GM23338 (cell line): ENCODE data around the gene ZNF397. TPM values are rescaled to one million over a fixed set of nuclear protein-coding genes. Genes with fewer than 3 reads are reported as not detected.

ENCODE experiments used
- ATAC-seq: fragments of 200-7000 bp; cut with Tn5 transposase; 3 replicates; pipeline ENCODE4 v1.9.1; 2020
- DNase-seq: peaks from one replicate; pipeline ENCODE4 v3.0.0-alpha.2; 2015; ENCODE audit warnings: low spot score
- H2AFZ ChIP-seq: fragments of 200-600 bp; sonication (generic); 2 replicates; pipeline ENCODE4 v1.8.0; 2016; ENCODE audit warnings: antibody characterized with exemption, mild to moderate bottlenecking, moderate library complexity
- H3F3A ChIP-seq: fragments of 200-600 bp; sonication (generic); replicated peaks from 2 replicates; pipeline ENCODE4 v1.8.0; 2017; ENCODE audit warnings: antibody characterized with exemption, mixed run types, low read depth
- H3K27ac ChIP-seq: fragments of 200-600 bp; sonication (generic); 2 replicates; pipeline ENCODE4 v1.6.1; 2016; ENCODE audit warnings: low read depth
- H3K27me3 ChIP-seq: fragments of 200-600 bp; sonication (generic); 2 replicates; pipeline ENCODE4 v1.8.0; 2016; ENCODE audit warnings: mild to moderate bottlenecking, mixed run types, moderate library complexity; ENCODE audit not compliant: insufficient read depth
- H3K36me3 ChIP-seq: fragments of 200-600 bp; sonication (generic); 2 replicates; pipeline ENCODE4 v1.8.0; 2016; ENCODE audit warnings: mild to moderate bottlenecking; ENCODE audit not compliant: insufficient read depth
- H3K4me1 ChIP-seq: fragments of 200-600 bp; sonication (generic); 2 replicates; pipeline ENCODE4 v1.8.0; 2016; ENCODE audit warnings: mild to moderate bottlenecking, moderate library complexity; ENCODE audit not compliant: insufficient read depth
- H3K4me2 ChIP-seq: fragments of 200-600 bp; sonication (generic); 2 replicates; pipeline ENCODE4 v1.7.1; 2017; ENCODE audit warnings: mixed run types
- H3K4me3 ChIP-seq: fragments of 200-600 bp; sonication (generic); 2 replicates; pipeline ENCODE4 v1.6.1; 2016; ENCODE audit warnings: mixed run types
- H3K79me2 ChIP-seq: fragments of 200-600 bp; sonication (generic); replicated peaks from 2 replicates; pipeline ENCODE4 v1.8.0; 2017; ENCODE audit warnings: mild to moderate bottlenecking; ENCODE audit not compliant: insufficient read depth
- H3K9me2 ChIP-seq: fragments of 200-600 bp; sonication (generic); 2 replicates; pipeline ENCODE4 v1.8.0; 2017; ENCODE audit not compliant: insufficient read depth
- H4K20me1 ChIP-seq: fragments of 200-600 bp; sonication (generic); replicated peaks from 2 replicates; pipeline ENCODE4 v1.8.0; 2017; ENCODE audit warnings: mild to moderate bottlenecking; ENCODE audit not compliant: insufficient read depth
- H3K27ac Mint-ChIP-seq: 2 replicates; pipeline ENCODE4 v1.8.0; 2020; ENCODE audit warnings: inconsistent platforms, mild to moderate bottlenecking, moderate library complexity, mixed read lengths
- H3K27me3 Mint-ChIP-seq: 3 replicates; pipeline ENCODE4 v1.8.0; 2022; ENCODE audit warnings: low read depth, mild to moderate bottlenecking, moderate library complexity, mixed read lengths, inconsistent platforms; ENCODE audit not compliant: insufficient read depth, poor library complexity
- H3K36me3 Mint-ChIP-seq: 3 replicates; pipeline ENCODE4 v1.8.0; 2021; ENCODE audit warnings: low read depth, mild to moderate bottlenecking, inconsistent platforms, moderate library complexity, mixed read lengths
- H3K4me1 Mint-ChIP-seq: 3 replicates; pipeline ENCODE4 v1.8.0; 2020; ENCODE audit warnings: mild to moderate bottlenecking, inconsistent platforms, mixed read lengths
- H3K4me3 Mint-ChIP-seq: 3 replicates; pipeline ENCODE4 v1.8.0; 2021; ENCODE audit warnings: moderate library complexity, mild to moderate bottlenecking, inconsistent platforms, mixed read lengths
- H3K9me3 Mint-ChIP-seq: 3 replicates; pipeline ENCODE4 v1.8.0; 2020; ENCODE audit warnings: moderate library complexity, mild to moderate bottlenecking, inconsistent platforms, mixed read lengths
- CREB1 ChIP-seq: fragments of 250-450 bp; sonication (Bioruptor Pico); IDR thresholded peaks from 2 replicates; pipeline ENCODE4 v1.5.0; 2020; ENCODE audit warnings: low read depth, mild to moderate bottlenecking, moderate library complexity
- EZH2 ChIP-seq: fragments of 200-600 bp; sonication (generic); IDR thresholded peaks from one replicate; pipeline ENCODE4 v1.8.0; 2017; ENCODE audit warnings: antibody characterized with exemption, mild to moderate bottlenecking, low read depth; ENCODE audit not compliant: unreplicated experiment
- EZH2phosphoT487 ChIP-seq: fragments of 200-600 bp; sonication (generic); IDR thresholded peaks from one replicate; pipeline ENCODE4 v1.8.1; 2018; ENCODE audit warnings: antibody characterized with exemption; ENCODE audit not compliant: unreplicated experiment
- JUNB ChIP-seq: IDR thresholded peaks from one replicate; pipeline ENCODE4 v1.6.1; 2016; ENCODE audit warnings: antibody characterized with exemption; ENCODE audit not compliant: unreplicated experiment
- NANOG ChIP-seq: IDR thresholded peaks from 2 replicates; pipeline ENCODE4 v1.6.1; 2016; ENCODE audit warnings: antibody characterized with exemption, borderline replicate concordance
- POLR2AphosphoS5 ChIP-seq: IDR thresholded peaks from 2 replicates; pipeline ENCODE4 v1.6.1; 2016; ENCODE audit warnings: antibody characterized with exemption, low read depth
- REST ChIP-seq: IDR thresholded peaks from one replicate; pipeline ENCODE4 v1.6.1; 2018; ENCODE audit warnings: antibody characterized with exemption; ENCODE audit not compliant: unreplicated experiment
- STAT1 ChIP-seq: IDR thresholded peaks from one replicate; pipeline ENCODE4 v1.6.1; 2016; ENCODE audit warnings: antibody characterized with exemption; ENCODE audit not compliant: unreplicated experiment
- ZNF114 ChIP-seq: fragments of 250-450 bp; sonication (Bioruptor Pico); IDR thresholded peaks from 2 replicates; pipeline ENCODE4 v1.5.0; 2020; ENCODE audit warnings: mild to moderate bottlenecking, moderate library complexity
- ZNF331 ChIP-seq: fragments of 250-450 bp; sonication (Bioruptor Pico); IDR thresholded peaks from 2 replicates; pipeline ENCODE4 v1.5.0; 2020; ENCODE audit warnings: low read depth, mild to moderate bottlenecking, moderate library complexity
- polyA plus RNA-seq: library from polyadenylated mRNA; unstranded; fragments of >200 nt; fragmentation: Nextera tagmentation; extraction: Ambion mirVana; gene quantifications from 2 replicates; pipeline ENCODE4 v1.2.1, GENCODE V29; 2016
- total RNA-seq: library from RNA; depleted of rRNA; stranded (reverse); fragments of >200 nt; shearing (Covaris generic); gene quantifications from 2 replicates; pipeline ENCODE4 v1.2.3, GENCODE V29; 2014
- TF ChIP-seq, protein P1 (sequence below), 2 experiments: fragments of 200-600 bp in 1 of 2; sonication (generic) in 1 of 2; conservative IDR thresholded peaks; 2 replicates each; pipeline versions ENCODE4 v1.5.1 to v1.6.1; 2016 to 2017; ENCODE audit warnings: antibody characterized with exemption in 2 of 2, low read depth in 2 of 2, mild to moderate bottlenecking in 2 of 2, moderate library complexity in 1 of 2
- TF ChIP-seq, protein P2 (sequence below): IDR thresholded peaks from 2 replicates; pipeline ENCODE4 v1.6.1; 2016; ENCODE audit warnings: antibody characterized with exemption
- TF ChIP-seq, protein P3 (sequence below): fragments of 250-450 bp; sonication (Bioruptor Pico); IDR thresholded peaks from 2 replicates; pipeline ENCODE4 v1.5.0; 2020; ENCODE audit warnings: mild to moderate bottlenecking, moderate library complexity

Gene ZNF397
- total and polyA plus RNA-seq, 2 experiments from 2014 or later, result 19.1 to 48.6 TPM

GRCh38 chr18:35276267-35276666 lies 35.4 kb downstream of the ZNF397 start:
- Mint-ChIP-seq H3K27ac (no peak overlapping the region), H3K36me3 (peaks cover 38% of the 10 kb centered on the region), H3K4me3 (no peak overlapping the region), H3K27me3 (peaks cover 2% of the 10 kb centered on the region), H3K9me3 (peaks cover 47% of the 10 kb centered on the region), H3K4me1 (no peaks in the 10 kb centered on the region)
- 0 out of 2 replicates have a peak, but pooled peaks cover 4% of the 10 kb centered on the region for H3K36me3 ChIP-seq
- 0 out of 2 replicates have a peak, but pooled peaks cover 3% of the 10 kb centered on the region for H3K9me2 ChIP-seq
- H3K4me1 ChIP-seq, result peaks cover 4% of the 10 kb centered on the region; the same call in 1 of the 2 replicates
- H3K27ac ChIP-seq, result no peak overlapping the region
- H3K27me3 ChIP-seq, result no peaks in the 10 kb centered on the region
- H3K79me2 ChIP-seq, result no peaks in the 10 kb centered on the region; the same call in 1 of the 2 replicates
- ATAC-seq (peak; percentile 57), DNase-seq (peak; percentile 39)
- H3K4me3 ChIP-seq, result no peak overlapping the region
- no peaks in the 10 kb centered on the region for H3F3A ChIP-seq
- H4K20me1 ChIP-seq, result no peaks in the 10 kb centered on the region
- no peak overlapping the region for H2AFZ ChIP-seq
- no peak overlapping the region for H3K4me2 ChIP-seq
- TF ChIP-seq JUNB (no peak), EZH2 (no peak), NANOG (no peak), STAT1 (no peak), ZNF114 (no peak), CREB1 (CRISPR knock-in tag) (no peak), POLR2AphosphoS5 (no peak), ZNF331 (CRISPR knock-in tag) (no peak), EZH2phosphoT487 (no peak), REST (no peak)
- TF ChIP-seq, protein P1, sequence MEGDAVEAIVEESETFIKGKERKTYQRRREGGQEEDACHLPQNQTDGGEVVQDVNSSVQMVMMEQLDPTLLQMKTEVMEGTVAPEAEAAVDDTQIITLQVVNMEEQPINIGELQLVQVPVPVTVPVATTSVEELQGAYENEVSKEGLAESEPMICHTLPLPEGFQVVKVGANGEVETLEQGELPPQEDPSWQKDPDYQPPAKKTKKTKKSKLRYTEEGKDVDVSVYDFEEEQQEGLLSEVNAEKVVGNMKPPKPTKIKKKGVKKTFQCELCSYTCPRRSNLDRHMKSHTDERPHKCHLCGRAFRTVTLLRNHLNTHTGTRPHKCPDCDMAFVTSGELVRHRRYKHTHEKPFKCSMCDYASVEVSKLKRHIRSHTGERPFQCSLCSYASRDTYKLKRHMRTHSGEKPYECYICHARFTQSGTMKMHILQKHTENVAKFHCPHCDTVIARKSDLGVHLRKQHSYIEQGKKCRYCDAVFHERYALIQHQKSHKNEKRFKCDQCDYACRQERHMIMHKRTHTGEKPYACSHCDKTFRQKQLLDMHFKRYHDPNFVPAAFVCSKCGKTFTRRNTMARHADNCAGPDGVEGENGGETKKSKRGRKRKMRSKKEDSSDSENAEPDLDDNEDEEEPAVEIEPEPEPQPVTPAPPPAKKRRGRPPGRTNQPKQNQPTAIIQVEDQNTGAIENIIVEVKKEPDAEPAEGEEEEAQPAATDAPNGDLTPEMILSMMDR (conservative IDR thresholded peaks at IDR 0.05; ENCODE audit: low read depth in 2 of 2), result no peak
- TF ChIP-seq, protein P2, sequence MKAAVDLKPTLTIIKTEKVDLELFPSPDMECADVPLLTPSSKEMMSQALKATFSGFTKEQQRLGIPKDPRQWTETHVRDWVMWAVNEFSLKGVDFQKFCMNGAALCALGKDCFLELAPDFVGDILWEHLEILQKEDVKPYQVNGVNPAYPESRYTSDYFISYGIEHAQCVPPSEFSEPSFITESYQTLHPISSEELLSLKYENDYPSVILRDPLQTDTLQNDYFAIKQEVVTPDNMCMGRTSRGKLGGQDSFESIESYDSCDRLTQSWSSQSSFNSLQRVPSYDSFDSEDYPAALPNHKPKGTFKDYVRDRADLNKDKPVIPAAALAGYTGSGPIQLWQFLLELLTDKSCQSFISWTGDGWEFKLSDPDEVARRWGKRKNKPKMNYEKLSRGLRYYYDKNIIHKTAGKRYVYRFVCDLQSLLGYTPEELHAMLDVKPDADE, result no peak
- TF ChIP-seq, protein P3, sequence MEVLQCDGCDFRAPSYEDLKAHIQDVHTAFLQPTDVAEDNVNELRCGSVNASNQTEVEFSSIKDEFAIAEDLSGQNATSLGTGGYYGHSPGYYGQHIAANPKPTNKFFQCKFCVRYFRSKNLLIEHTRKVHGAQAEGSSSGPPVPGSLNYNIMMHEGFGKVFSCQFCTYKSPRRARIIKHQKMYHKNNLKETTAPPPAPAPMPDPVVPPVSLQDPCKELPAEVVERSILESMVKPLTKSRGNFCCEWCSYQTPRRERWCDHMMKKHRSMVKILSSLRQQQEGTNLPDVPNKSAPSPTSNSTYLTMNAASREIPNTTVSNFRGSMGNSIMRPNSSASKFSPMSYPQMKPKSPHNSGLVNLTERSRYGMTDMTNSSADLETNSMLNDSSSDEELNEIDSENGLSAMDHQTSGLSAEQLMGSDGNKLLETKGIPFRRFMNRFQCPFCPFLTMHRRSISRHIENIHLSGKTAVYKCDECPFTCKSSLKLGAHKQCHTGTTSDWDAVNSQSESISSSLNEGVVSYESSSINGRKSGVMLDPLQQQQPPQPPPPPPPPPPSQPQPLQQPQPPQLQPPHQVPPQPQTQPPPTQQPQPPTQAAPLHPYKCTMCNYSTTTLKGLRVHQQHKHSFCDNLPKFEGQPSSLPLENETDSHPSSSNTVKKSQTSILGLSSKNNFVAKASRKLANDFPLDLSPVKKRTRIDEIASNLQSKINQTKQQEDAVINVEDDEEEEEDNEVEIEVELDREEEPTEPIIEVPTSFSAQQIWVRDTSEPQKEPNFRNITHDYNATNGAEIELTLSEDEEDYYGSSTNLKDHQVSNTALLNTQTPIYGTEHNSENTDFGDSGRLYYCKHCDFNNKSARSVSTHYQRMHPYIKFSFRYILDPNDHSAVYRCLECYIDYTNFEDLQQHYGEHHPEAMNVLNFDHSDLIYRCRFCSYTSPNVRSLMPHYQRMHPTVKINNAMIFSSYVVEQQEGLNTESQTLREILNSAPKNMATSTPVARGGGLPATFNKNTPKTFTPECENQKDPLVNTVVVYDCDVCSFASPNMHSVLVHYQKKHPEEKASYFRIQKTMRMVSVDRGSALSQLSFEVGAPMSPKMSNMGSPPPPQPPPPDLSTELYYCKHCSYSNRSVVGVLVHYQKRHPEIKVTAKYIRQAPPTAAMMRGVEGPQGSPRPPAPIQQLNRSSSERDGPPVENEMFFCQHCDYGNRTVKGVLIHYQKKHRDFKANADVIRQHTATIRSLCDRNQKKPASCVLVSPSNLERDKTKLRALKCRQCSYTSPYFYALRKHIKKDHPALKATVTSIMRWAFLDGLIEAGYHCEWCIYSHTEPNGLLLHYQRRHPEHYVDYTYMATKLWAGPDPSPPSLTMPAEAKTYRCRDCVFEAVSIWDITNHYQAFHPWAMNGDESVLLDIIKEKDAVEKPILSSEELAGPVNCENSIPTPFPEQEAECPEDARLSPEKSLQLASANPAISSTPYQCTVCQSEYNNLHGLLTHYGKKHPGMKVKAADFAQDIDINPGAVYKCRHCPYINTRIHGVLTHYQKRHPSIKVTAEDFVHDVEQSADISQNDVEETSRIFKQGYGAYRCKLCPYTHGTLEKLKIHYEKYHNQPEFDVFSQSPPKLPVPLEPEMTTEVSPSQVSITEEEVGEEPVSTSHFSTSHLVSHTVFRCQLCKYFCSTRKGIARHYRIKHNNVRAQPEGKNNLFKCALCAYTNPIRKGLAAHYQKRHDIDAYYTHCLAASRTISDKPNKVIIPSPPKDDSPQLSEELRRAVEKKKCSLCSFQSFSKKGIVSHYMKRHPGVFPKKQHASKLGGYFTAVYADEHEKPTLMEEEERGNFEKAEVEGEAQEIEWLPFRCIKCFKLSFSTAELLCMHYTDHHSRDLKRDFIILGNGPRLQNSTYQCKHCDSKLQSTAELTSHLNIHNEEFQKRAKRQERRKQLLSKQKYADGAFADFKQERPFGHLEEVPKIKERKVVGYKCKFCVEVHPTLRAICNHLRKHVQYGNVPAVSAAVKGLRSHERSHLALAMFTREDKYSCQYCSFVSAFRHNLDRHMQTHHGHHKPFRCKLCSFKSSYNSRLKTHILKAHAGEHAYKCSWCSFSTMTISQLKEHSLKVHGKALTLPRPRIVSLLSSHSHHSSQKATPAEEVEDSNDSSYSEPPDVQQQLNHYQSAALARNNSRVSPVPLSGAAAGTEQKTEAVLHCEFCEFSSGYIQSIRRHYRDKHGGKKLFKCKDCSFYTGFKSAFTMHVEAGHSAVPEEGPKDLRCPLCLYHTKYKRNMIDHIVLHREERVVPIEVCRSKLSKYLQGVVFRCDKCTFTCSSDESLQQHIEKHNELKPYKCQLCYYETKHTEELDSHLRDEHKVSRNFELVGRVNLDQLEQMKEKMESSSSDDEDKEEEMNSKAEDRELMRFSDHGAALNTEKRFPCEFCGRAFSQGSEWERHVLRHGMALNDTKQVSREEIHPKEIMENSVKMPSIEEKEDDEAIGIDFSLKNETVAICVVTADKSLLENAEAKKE (CRISPR knock-in tag), result no peak
